Esophagus squamous epithelium (tissue), 5 donors: ENCODE results near the gene NUDT3. TPM values are rescaled to one million over a fixed set of nuclear protein-coding genes. Genes with fewer than 3 reads are reported as not detected.

ENCODE experiments used
- DNase-seq: peaks from one replicate; lab custom pipeline; 2025; lab: John Stamatoyannopoulos, UW
- H3K27ac ChIP-seq, 4 donors: fragments of 200-600 bp; sonication (generic); one replicate each; pipeline ENCODE4 v1.5.1; 2016 to 2019; ENCODE audit warnings: mild to moderate bottlenecking in 1 of 4
- H3K27me3 ChIP-seq, 4 donors: fragments of 200-600 bp; sonication (generic); 1 replicate in 3 of 4; 2 replicates in 1 of 4; pipeline versions ENCODE4 v1.5.1 to v1.6.0; 2017 to 2021; ENCODE audit warnings: antibody characterized with exemption in 1 of 4
- H3K36me3 ChIP-seq, 3 donors: fragments of 200-600 bp; sonication (generic); one replicate each; pipeline ENCODE4 v1.5.1; 2016 to 2019
- H3K4me1 ChIP-seq, 3 donors: fragments of 200-600 bp; sonication (generic); one replicate each; pipeline ENCODE4 v1.5.1; 2017 to 2019
- H3K4me3 ChIP-seq, 4 donors: fragments of 200-600 bp; sonication (generic); 1 replicate in 3 of 4; 2 replicates in 1 of 4; pipeline ENCODE4 v1.5.1; 2016 to 2019; ENCODE audit warnings: mild to moderate bottlenecking in 2 of 4, moderate library complexity in 1 of 4
- H3K9me3 ChIP-seq, 3 donors: fragments of 200-600 bp; sonication (generic); one replicate each; pipeline ENCODE4 v1.5.1; 2016 to 2019
- CTCF ChIP-seq, 6 experiments: fragments of 450-650 bp in 4 of 6; fragments of 200-600 bp in 2 of 6; sonication (generic) in 2 of 6; IDR thresholded peaks; one replicate each; pipeline ENCODE4 v1.5.1; 2016 to 2019; ENCODE audit warnings: antibody characterized with exemption in 6 of 6, mild to moderate bottlenecking in 4 of 6, moderate library complexity in 4 of 6
- POLR2A ChIP-seq, 4 donors: fragments of 450-650 bp; IDR thresholded peaks; one replicate each; pipeline ENCODE4 v1.6.1; 2017; ENCODE audit warnings: antibody characterized with exemption in 4 of 4, mild to moderate bottlenecking in 4 of 4, moderate library complexity in 3 of 4
- WGBS, 2 donors: methylation state at CpG; one replicate each; pipeline ENCODE4 v1.1.5; 2018; 5-methylcytosine and 5-hydroxymethylcytosine counted together
- intact Hi-C: fragments of 100-400 bp; cut with DNase I; formaldehyde crosslinking; loops from one replicate; pipeline ENCODE4 v1.15.0; 2022
- total RNA-seq, 4 donors: library from RNA; depleted of rRNA; stranded (reverse); fragments of >200 nt; gene quantifications; one replicate each; pipeline ENCODE4 v1.1.0, GENCODE V29; 2016
- donor health status: DM: yes; HTN: yes; CAD: no.

The NUDT3 gene
- total RNA-seq, 4 donors from 2014 or later = 14.9 to 33.4 (median 22.4) TPM

GRCh38 chr6:34362909-34363680 is 29.4 kb downstream of the NUDT3 start:
- no peaks in the 10 kb centered on the region for H3K9me3 ChIP-seq
- no peak overlapping the region for H3K4me3 ChIP-seq
- 46 to 49% methylated on average over 7 of the region's 7 CpGs for WGBS, 2 donors
- TF ChIP-seq POLR2A (IDR thresholded peaks at IDR 0.05) = no peak
- no peak for TF ChIP-seq CTCF (IDR thresholded peaks at IDR 0.05)
- no peak overlapping the region for H3K27ac ChIP-seq
- no peak for DNase-seq
- H3K36me3 ChIP-seq = no peaks in the 10 kb centered on the region
- no peaks in the 10 kb centered on the region for H3K27me3 ChIP-seq
- intact Hi-C loops = no loop called here
- peaks cover 0 to 46% (median 9%) of the 10 kb centered on the region in 3 donors for H3K4me1 ChIP-seq

GRCh38 chr6:34362176-34362575 is 30.3 kb downstream of the NUDT3 start:
- H3K36me3 ChIP-seq = no peaks in the 10 kb centered on the region
- TF ChIP-seq CTCF (IDR thresholded peaks at IDR 0.05) (no peak), POLR2A (IDR thresholded peaks at IDR 0.05) (no peak)
- H3K4me1 ChIP-seq = peaks cover 0 to 46% (median 9%) of the 10 kb centered on the region in 3 donors
- H3K27me3 ChIP-seq = no peaks in the 10 kb centered on the region
- no peak overlapping the region for H3K27ac ChIP-seq
- WGBS, 2 donors = 44 to 100% methylated on average over 1 of the region's 1 CpG
- DNase-seq = no peak
- H3K9me3 ChIP-seq = no peaks in the 10 kb centered on the region
- intact Hi-C loops = no loop called here
- no peak overlapping the region for H3K4me3 ChIP-seq

GRCh38 chr6:34360556-34360955 is 31.9 kb downstream of the NUDT3 start:
- H3K27me3 ChIP-seq = no peaks in the 10 kb centered on the region
- H3K36me3 ChIP-seq = no peaks in the 10 kb centered on the region
- TF ChIP-seq CTCF (IDR thresholded peaks at IDR 0.05) (no peak), POLR2A (IDR thresholded peaks at IDR 0.05) (no peak)
- no peak overlapping the region for H3K4me3 ChIP-seq
- no peak for DNase-seq
- peaks cover 0 to 36% (median 9%) of the 10 kb centered on the region in 3 donors for H3K4me1 ChIP-seq
- H3K27ac ChIP-seq = no peak overlapping the region
- intact Hi-C loops = no loop called here
- WGBS, 2 donors = 78 to 94% methylated on average over 2 of the region's 2 CpGs
- no peaks in the 10 kb centered on the region for H3K9me3 ChIP-seq

GRCh38 chr6:34359418-34360158 is 32.9 kb downstream of the NUDT3 start:
- 41 to 65% methylated on average over 2 of the region's 2 CpGs for WGBS, 2 donors
- intact Hi-C loops = no loop called here
- peaks cover 0 to 34% (median 9%) of the 10 kb centered on the region in 3 donors for H3K4me1 ChIP-seq

More at GRCh38 chr6:34359418-34360158, 32.9 kb downstream of the NUDT3 start:
- H3K27me3 ChIP-seq = no peaks in the 10 kb centered on the region
- H3K9me3 ChIP-seq = no peaks in the 10 kb centered on the region
- no peaks in the 10 kb centered on the region for H3K36me3 ChIP-seq
- no peak overlapping the region for H3K27ac ChIP-seq
- no peak overlapping the region for H3K4me3 ChIP-seq
- no peak for TF ChIP-seq POLR2A (IDR thresholded peaks at IDR 0.05)
- TF ChIP-seq CTCF (IDR thresholded peaks at IDR 0.05) = no peak
- DNase-seq = no peak
